GM18861 (cell line): ENCODE results near the gene CDKL5.

ENCODE experiments used
- ATAC-seq: cut with Tn5 transposase; IDR thresholded peaks from one replicate; pipeline ENCODE4 v1.9.1; 2021; ENCODE audit not compliant: unreplicated experiment

CDKL5 gene

GRCh38 chrX:18643243-18643642 is 217.8 kb downstream of the CDKL5 start:
- no peak for ATAC-seq

DNA sequence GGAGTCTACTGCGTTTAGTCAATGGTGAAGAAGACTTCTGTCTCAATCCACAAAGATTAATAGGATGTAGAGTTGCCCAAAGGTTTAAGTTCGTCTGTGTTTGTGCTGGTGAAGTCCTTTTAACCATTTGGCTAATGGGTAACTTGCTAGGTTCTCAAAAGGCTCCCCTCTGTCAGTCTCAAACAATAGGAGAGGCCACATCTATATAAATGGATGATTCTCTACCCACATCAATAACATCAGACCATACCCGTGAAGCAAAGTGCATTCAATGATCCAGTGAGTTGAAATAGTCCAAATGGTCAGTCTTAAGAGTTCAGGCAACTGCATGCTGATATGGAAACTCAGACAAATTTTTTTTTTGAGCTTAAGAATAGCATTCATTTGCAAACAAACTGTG is 218.4 kb downstream of the CDKL5 start:
- ATAC-seq: no peak

GRCh38 chrX:18647621-18648020 is 222.2 kb downstream of the CDKL5 start:
- no peak for ATAC-seq

DNA sequence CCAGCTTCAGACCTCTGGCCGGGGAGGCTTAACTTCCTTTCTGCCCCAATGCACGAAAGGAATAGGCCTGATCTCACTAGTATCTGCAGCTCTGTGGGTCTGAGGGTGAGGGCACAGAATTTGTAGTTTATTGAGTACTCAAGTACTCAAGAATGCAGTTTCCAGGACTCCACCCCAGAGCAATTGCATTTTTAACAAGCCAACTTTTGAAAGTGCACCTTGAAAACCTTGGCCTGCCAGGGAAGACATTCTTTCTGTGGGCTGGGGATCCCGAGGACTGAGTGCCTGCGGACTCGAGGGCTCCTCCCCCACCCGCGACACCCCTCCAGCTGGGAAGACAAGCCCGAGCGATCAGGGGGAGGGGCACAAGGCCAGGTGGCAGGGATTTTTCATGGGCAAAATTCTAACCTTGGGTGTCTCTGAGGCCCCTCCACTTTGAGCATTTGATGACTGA is 224.1 kb downstream of the CDKL5 start:
- ATAC-seq: no peak

DNA sequence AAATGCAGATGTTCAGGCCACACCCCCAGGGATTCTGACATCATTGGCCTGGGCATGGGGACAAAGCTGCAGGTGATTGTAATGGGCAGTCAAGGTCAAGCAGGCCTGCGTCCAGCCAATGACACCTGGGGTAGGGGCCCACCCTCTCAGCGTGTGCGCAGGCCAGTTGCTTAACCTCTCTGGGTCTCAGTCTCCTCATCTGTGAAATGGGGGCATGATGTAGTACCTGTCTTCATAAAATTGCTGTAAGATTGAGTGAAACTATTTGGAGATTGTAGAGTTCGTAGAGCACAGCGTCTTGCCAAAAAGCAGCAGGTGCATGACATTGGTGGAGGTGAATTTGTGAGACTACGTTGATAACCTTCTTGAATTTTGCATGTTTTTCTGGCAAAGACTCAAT is 225.3 kb downstream of the CDKL5 start:
- ATAC-seq: no peak

GRCh38 chrX:18652636-18653035 is 227.2 kb downstream of the CDKL5 start:
- no peak for ATAC-seq

DNA sequence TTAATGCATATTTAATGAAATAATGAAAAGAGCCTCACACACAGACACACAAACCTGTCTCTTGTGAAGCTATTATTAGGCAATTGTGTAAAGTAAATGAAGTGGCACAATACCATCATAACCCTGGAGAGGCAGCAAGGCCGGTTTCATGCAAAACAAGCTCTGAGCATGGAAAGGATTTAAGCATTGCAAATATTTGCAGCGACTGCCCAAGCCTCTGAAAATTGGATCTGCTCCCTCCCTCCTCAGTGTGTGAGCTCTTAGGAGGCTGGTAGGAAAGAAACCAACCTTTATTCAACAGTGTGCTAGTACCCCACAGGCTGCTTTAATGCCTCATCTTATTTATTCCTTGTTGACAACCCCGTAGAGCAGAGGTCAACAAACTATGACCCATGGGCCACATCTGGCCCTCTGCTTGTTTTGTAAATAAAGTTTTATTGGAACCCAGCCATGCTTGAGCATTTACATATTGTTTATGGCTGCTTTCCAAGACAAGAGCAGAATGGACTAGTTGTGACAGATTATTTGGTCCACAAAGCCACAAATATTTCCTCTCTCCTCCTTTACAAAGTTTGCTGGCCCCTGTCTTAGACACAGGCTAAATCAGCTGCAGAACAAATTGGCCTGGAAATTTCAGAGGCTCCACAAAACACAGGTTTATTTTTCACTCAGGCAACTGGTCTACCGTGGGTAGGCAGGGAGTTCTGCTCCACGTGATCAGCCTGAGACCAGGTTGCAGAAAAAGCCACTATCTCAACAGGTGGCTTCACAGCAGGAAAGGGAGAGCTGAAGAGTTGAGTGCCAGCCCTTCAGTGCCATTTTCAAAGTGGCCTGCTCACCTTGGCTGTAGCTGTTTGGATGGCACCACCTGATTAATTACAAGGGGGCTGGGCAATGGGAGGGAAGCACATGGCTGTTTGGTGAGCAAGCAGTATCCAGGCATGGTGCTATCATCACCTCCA is 229.7 kb downstream of the CDKL5 start:
- ATAC-seq: no peak

GRCh38 chrX:18661273-18661672 is 235.9 kb downstream of the CDKL5 start:
- no peak for ATAC-seq

GRCh38 chrX:18664947-18665346 is 239.5 kb downstream of the CDKL5 start:
- no peak for ATAC-seq

- ATAC-seq: no peak
Observed at GRCh38 chrX:18666614-18667013, 241.2 kb downstream of the CDKL5 start.

GRCh38 chrX:18668071-18668835 is 242.8 kb downstream of the CDKL5 start:
- no peak for ATAC-seq

- ATAC-seq: no peak
Observed at GRCh38 chrX:18672008-18672407, 246.6 kb downstream of the CDKL5 start, which contains the start of gene RS1. TSS of gene RS1 (minus strand) at chrX:18672108. CDS start at chrX:18672068, 40 bp downstream.

GRCh38 chrX:18674417-18674787 is 249.0 kb downstream of the CDKL5 start:
- peak; percentile 25 for ATAC-seq

GRCh38 chrX:18674788-18675735 is 249.7 kb downstream of the CDKL5 start:
- ATAC-seq: peak; percentile 76

DNA sequence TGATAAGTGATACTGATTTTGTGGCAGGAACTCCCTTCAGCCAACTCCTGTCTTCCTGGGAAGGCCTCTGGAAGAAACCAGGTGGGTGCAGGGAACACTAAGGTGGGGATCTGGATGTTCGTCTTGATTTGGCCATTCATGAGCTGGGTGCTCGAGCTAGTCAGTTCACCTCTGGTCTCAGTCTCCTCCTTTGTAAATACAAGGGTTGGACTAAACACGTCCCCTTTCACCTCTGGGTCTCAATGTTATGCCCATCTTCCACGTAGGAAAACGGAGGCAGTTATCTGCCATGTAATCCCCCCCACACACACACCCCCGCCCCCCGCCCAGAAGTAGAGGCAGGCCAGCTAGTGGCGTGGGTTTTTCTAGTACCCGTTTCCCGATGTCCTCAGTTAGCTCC is 250.6 kb downstream of the CDKL5 start:
- no peak for ATAC-seq

DNA sequence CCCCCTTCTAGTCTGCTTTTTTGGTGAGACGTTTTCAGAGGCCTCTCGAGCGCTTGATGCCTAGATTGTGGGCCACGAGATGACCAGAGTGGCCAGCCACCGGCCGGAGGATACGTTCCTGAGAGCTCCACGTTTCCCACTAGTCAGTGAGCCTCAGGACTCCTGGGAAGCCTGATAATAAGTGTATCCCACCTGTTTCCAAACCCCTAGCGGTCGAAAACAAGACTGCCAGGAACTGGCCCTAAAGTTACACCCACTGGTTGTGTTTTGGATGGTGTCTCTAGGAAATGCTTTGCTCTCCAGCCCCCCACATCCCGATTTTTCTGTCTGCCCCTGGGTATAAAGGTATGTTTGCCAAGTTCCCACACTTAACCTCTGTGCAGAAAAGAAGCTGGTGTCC is 251.1 kb downstream of the CDKL5 start:
- no peak for ATAC-seq

DNA sequence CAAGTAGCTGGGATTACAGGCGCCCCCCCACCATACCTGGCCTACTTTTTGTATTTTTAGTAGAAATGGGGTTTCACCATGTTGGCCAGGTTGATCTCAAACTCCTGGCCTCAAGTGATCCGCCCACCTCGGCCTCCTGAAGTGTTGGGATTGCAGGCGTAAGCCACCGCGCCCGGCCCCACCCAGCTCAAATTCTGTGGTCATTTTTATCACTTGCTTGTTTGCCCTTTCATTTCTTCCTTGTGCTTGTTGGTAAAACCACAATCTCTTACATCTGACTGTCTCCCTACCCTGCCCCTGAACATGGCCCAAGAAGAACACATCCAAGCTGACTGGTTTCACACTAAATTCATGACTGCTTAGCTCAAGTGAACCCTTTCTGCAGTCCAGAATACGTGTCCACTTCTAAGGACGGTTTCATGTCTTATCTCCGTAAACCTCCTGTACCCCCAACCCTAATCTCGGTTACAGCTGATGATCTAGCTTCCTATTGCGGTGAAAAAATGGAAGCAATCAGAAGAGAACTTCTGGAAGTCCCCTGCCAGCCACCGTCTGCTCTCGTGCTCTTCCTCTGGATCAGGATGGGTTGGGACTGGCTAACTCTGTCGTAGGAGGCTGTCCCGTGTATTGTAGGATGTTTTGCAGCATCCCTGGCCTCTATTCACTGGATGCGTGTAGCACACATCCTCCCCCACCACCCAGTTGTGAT is 251.9 kb downstream of the CDKL5 start:
- ATAC-seq: no peak

DNA sequence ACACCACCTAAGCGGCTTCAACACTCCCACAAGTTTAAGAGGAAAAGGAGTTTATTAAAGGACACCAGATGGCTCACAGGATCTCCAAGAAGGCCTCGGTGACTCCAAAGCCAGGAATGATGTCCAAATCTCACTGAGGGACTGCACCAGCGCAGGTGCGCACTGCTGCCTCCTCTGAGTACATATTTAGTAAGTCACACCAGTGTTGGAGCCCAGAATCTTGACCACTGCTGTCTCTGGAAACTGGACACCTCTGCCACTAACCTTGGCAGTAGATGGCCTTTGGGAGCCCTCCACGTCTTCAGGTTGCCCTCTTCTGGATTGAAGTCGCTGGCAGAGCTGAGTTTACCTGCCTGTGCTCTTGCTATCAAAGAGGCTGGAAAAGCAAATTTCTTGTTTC is 256.6 kb downstream of the CDKL5 start:
- ATAC-seq: no peak

DNA sequence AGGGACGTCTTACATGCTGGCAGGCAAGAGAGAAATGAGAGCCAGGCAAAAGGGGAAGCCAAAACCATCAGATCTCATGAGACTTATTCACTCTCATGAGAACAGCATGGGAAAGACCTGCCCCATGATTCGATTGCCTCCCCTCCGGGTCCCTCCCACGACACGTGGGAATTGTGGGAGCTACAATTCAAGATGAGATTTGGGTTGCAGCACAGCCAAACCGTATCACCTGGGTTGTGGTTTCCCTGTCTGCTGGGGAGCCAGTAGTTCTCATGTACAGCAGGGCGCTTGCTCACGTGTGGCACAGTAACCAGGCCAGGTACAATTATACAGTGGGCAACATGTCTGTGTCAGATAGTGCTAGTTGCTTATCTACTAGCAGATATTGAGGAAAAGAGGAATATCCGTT is 257.6 kb downstream of the CDKL5 start:
- ATAC-seq: no peak

DNA sequence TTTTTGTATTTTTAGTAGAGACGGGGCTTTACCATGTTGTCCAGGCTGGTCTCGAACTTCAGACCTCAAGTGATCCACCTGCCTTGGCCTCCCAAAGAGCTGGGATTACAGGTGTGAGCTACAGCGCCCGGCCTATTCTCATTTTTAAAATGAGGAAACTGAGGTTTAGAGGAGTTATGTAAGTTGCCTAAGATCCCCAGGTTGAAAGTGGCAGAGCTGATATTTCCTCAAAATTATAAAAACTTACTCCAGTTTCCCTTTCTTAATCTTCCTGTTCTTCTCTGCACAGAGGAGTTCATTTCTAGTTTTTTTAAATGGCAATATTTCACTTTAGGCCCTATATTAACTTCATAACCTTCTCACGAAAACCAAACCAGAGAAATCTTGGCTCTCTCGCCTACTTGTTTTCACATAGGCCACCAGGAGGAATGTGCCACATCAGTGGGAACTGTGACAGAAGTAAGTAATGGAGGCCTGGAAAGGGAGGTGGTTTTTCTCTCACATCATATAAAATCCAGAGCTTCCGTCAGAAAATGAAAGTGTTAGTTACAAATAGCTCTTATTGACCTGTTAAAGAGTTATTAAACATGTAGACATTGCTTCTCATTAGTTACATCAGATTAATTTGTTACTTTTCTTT is 262.6 kb downstream of the CDKL5 start:
- no peak for ATAC-seq
